Keratinocyte (primary cell): ENCODE measurements around the gene KCNK5. TPM values are rescaled to one million over a fixed set of nuclear protein-coding genes. Genes with fewer than 3 reads are reported as not detected.

ENCODE experiments used
- DNase-seq: peaks from one replicate; pipeline ENCODE4 v3.0.0-alpha.2; 2011; ENCODE audit warnings: low read depth, missing footprints, low spot score
- FAIRE-seq: peaks from 2 replicates; lab custom pipeline; 2011; peaks lifted over from hg19 to GRCh38; lab: Jason Lieb, UNC
- H2AFZ ChIP-seq: 2 replicates; pipeline ENCODE4 v1.6.0; 2012; ENCODE audit warnings: low read length, control low read depth, inconsistent platforms; ENCODE audit not compliant: control insufficient read depth
- H3K27ac ChIP-seq: 2 replicates; pipeline ENCODE4 v1.5.1; 2011; ENCODE audit warnings: low read length; ENCODE audit not compliant: control insufficient read depth, insufficient read depth
- H3K27me3 ChIP-seq: 3 replicates; pipeline ENCODE4 v1.6.0; 2011; ENCODE audit warnings: low read length; ENCODE audit not compliant: control insufficient read depth, insufficient read depth; ENCODE audit errors: extremely low read depth
- H3K36me3 ChIP-seq, 2 experiments: 2 replicates in 1 of 2; 3 replicates in 1 of 2; pipeline ENCODE4 v1.5.1; 2011; ENCODE audit warnings: low read length in 2 of 2, mild to moderate bottlenecking in 1 of 2; ENCODE audit not compliant: control insufficient read depth in 2 of 2, insufficient read depth in 2 of 2; ENCODE audit errors: extremely low read depth in 1 of 2
- H3K4me1 ChIP-seq: 3 replicates; pipeline ENCODE4 v1.5.1; 2011; ENCODE audit warnings: low read length; ENCODE audit not compliant: control insufficient read depth, insufficient read depth; ENCODE audit errors: extremely low read depth
- H3K4me2 ChIP-seq: 3 replicates; pipeline ENCODE4 v1.6.0; 2011; ENCODE audit warnings: low read depth, low read length; ENCODE audit not compliant: control insufficient read depth, insufficient read depth; ENCODE audit errors: extremely low read depth
- H3K4me3 ChIP-seq, 3 experiments: fragments of 200-600 bp in 1 of 3; sonication (generic) in 1 of 3; 2 replicates in 2 of 3; 3 replicates in 1 of 3; pipeline ENCODE4 v1.5.1; 2011 to 2016; ENCODE audit warnings: low read length in 3 of 3, mild to moderate bottlenecking in 3 of 3, control low read depth in 2 of 3, inconsistent platforms in 1 of 3, low read depth in 1 of 3, mixed read lengths in 1 of 3, mixed run types in 1 of 3, moderate library complexity in 1 of 3; ENCODE audit not compliant: control insufficient read depth in 2 of 3, insufficient read depth in 2 of 3; ENCODE audit errors: extremely low read depth in 1 of 3
- H3K79me2 ChIP-seq: 2 replicates; pipeline ENCODE4 v1.6.0; 2012; ENCODE audit warnings: low read length; ENCODE audit not compliant: control insufficient read depth, insufficient read depth
- H3K9ac ChIP-seq: 3 replicates; pipeline ENCODE4 v1.6.0; 2011; ENCODE audit warnings: low read length; ENCODE audit not compliant: control insufficient read depth, insufficient read depth; ENCODE audit errors: extremely low read depth
- H3K9me1 ChIP-seq: 3 replicates; pipeline ENCODE4 v1.6.0; 2011; ENCODE audit warnings: low read length; ENCODE audit not compliant: control insufficient read depth, insufficient read depth; ENCODE audit errors: extremely low read depth
- H3K9me3 ChIP-seq: 2 replicates; pipeline ENCODE4 v1.5.1; 2012; ENCODE audit warnings: low read depth, low read length; ENCODE audit not compliant: control insufficient read depth
- H4K20me1 ChIP-seq: 3 replicates; pipeline ENCODE4 v1.6.0; 2011; ENCODE audit warnings: low read length; ENCODE audit not compliant: control insufficient read depth, insufficient read depth; ENCODE audit errors: extremely low read depth
- EZH2 ChIP-seq: IDR thresholded peaks from one replicate; pipeline ENCODE4 v1.6.1; 2012; ENCODE audit warnings: inconsistent platforms, mild to moderate bottlenecking, low read length, moderate library complexity
- dilution Hi-C: fragments of 300-500 bp; cut with MboI; formaldehyde crosslinking; loops from one replicate; pipeline ENCODE4 v1.7.0; 2020; ENCODE audit warnings: low sequenced_read_pairs; ENCODE audit not compliant: extremely low pct_ligation_motif_present
- polyA plus RNA-seq, 5 experiments: library from polyadenylated mRNA; depleted of rRNA in 3 of 5; stranded (reverse) in 3 of 5; stranded (forward) in 1 of 5; unstranded in 1 of 5; fragments of >200 nt; gene quantifications; 1 replicate in 1 of 5; 2 replicates in 3 of 5; 3 replicates in 1 of 5; pipeline versions ENCODE4 v1.2.1 to v1.2.3, GENCODE V29; 2011 to 2012; ENCODE audit warnings: missing spikeins in 2 of 5, low read depth in 1 of 5, low replicate concordance in 1 of 5
- TF ChIP-seq, protein P1 (sequence below), 3 experiments: IDR thresholded peaks in 1 of 3; conservative IDR thresholded peaks in 1 of 3; optimal IDR thresholded peaks in 1 of 3; 2 replicates in 2 of 3; 3 replicates in 1 of 3; pipeline versions ENCODE3 to v1.5.1; 2011; ENCODE audit warnings: low read length in 3 of 3, mild to moderate bottlenecking in 3 of 3, moderate library complexity in 2 of 3, control low read depth in 1 of 3, inconsistent platforms in 1 of 3; ENCODE audit not compliant: insufficient read depth in 2 of 3; ENCODE audit errors: extremely low read depth in 1 of 3

The KCNK5 gene
- polyA plus RNA-seq, 1 donor (not counting 4 experiments of a cell fraction or from before 2014, with no cell fraction given), result not detected

DNA sequence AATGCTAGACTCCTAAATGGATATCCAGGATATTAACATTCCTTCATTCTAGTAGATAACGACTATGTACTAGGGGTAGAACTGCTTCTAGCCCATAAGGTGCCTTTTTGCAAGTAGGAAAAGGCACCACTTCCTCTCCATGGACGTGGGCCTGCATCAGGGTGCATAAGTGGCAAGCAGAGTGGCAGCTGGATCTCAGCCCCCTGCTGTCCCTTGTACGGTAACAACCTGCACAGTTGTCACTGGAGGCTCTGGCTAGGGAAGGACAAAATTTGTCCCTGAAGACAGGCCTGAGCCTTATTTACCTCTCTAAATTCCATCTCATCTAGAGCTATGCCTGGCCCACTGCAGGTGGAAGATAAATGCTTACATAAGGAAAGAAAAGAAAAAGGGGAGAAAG lies 71.8 kb downstream of the KCNK5 start:
- dilution Hi-C loops, result no loop called here
- TF ChIP-seq, protein P1, sequence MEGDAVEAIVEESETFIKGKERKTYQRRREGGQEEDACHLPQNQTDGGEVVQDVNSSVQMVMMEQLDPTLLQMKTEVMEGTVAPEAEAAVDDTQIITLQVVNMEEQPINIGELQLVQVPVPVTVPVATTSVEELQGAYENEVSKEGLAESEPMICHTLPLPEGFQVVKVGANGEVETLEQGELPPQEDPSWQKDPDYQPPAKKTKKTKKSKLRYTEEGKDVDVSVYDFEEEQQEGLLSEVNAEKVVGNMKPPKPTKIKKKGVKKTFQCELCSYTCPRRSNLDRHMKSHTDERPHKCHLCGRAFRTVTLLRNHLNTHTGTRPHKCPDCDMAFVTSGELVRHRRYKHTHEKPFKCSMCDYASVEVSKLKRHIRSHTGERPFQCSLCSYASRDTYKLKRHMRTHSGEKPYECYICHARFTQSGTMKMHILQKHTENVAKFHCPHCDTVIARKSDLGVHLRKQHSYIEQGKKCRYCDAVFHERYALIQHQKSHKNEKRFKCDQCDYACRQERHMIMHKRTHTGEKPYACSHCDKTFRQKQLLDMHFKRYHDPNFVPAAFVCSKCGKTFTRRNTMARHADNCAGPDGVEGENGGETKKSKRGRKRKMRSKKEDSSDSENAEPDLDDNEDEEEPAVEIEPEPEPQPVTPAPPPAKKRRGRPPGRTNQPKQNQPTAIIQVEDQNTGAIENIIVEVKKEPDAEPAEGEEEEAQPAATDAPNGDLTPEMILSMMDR (optimal IDR thresholded peaks at IDR 0.05 in 1 of 3, IDR thresholded peaks at IDR 0.05 in 1 of 3, conservative IDR thresholded peaks at IDR 0.05 in 1 of 3; ENCODE audit: extremely low read depth in 1 of 3, insufficient read depth in 2 of 3, low read length in 3 of 3), result no peak
- TF ChIP-seq EZH2, result no peak
- no peak for FAIRE-seq

DNA sequence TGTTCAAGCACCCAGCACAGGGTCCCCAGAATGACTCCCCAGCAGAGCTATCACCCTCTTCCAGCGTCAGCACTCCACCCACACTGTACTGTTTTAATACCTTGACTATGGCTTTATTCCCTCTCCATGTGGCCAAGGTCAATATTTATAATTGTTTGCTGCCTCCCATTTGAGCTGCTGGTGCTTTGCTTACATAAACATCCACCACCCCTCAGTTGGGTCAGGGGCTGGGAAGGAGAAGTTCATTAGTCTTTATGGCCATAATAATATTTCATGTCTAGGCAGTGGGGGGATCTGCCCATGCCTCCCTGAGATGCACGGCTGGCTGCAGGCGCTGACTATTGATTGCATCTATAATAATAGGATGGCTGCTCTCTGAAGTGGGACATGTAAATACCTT lies 72.5 kb downstream of the KCNK5 start:
- no peak for FAIRE-seq
- dilution Hi-C loops, result no loop called here
- Histone ChIP-seq H3K27me3 (no peaks in the 10 kb centered on the region), H3K4me1 (no peaks in the 10 kb centered on the region), H3K79me2 (no peaks in the 10 kb centered on the region), H3K9me3 (no peaks in the 10 kb centered on the region), H3K9ac (no peak overlapping the region), H3K4me3 (no peak overlapping the region), H3K27ac (no peak overlapping the region), H4K20me1 (no peaks in the 10 kb centered on the region), H3K36me3 (no peaks in the 10 kb centered on the region), H3K9me1 (no peaks in the 10 kb centered on the region), H3K4me2 (no peak overlapping the region), H2AFZ (no peak overlapping the region)
- DNase-seq, result no peak
- TF ChIP-seq, protein P1 (optimal IDR thresholded peaks at IDR 0.05 in 1 of 3, IDR thresholded peaks at IDR 0.05 in 1 of 3, conservative IDR thresholded peaks at IDR 0.05 in 1 of 3; ENCODE audit: extremely low read depth in 1 of 3, insufficient read depth in 2 of 3, low read length in 3 of 3), result no peak
- no peak for TF ChIP-seq EZH2

More for the DNA sequence above, 71.8 kb downstream of the KCNK5 start:
- no peaks in the 10 kb centered on the region for H3K9me1 ChIP-seq
- no peaks in the 10 kb centered on the region for H3K36me3 ChIP-seq
- H3K9ac ChIP-seq, result no peak overlapping the region
- H3K27me3 ChIP-seq, result no peaks in the 10 kb centered on the region
- no peak overlapping the region for H2AFZ ChIP-seq
- no peaks in the 10 kb centered on the region for H3K4me1 ChIP-seq
- no peak overlapping the region for H3K4me3 ChIP-seq
- H3K79me2 ChIP-seq, result no peaks in the 10 kb centered on the region
- H4K20me1 ChIP-seq, result no peaks in the 10 kb centered on the region
- H3K4me2 ChIP-seq, result no peak overlapping the region
- no peak for DNase-seq
- H3K27ac ChIP-seq, result no peak overlapping the region
- no peaks in the 10 kb centered on the region for H3K9me3 ChIP-seq
